ENCODE measurements around the gene KCND2.
A peak's percentile ranks its signal among the peaks of the same experiment; 100 is the strongest.

KCND2 gene

GRCh38 chr7:120709252-120709971 is 436.4 kb downstream of the KCND2 start:
- no peak for TF ChIP-seq CTCF (IDR thresholded peaks at IDR 0.05; ENCODE audit: low read length, missing control alignments)
- no peak overlapping the region for H3K4me3 ChIP-seq (replicated peaks; ENCODE audit: low read depth, low read length)
- DNase-seq (ENCODE audit: low read depth) = no peak

DNA sequence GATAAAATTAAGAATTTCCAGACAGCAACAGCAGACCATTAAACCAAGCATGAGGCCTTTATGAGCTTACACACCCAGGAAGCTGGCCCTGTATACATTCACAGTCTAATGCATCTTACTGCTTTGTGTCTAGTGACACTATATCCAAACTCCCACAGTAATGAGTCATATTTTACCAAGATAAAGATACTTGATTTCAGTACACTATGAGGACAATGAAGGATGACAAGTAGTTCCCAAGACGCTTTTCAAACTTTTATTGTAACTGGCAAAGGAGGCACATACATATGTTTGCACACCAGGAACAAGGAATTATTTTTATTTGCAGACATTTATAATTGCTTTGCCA is 437.0 kb downstream of the KCND2 start:
- no peak for TF ChIP-seq CTCF (IDR thresholded peaks at IDR 0.05; ENCODE audit: low read length, missing control alignments)
- DNase-seq (ENCODE audit: low read depth) = peak; percentile 26
- no peak overlapping the region for H3K4me3 ChIP-seq (replicated peaks; ENCODE audit: low read depth, low read length)

DNA sequence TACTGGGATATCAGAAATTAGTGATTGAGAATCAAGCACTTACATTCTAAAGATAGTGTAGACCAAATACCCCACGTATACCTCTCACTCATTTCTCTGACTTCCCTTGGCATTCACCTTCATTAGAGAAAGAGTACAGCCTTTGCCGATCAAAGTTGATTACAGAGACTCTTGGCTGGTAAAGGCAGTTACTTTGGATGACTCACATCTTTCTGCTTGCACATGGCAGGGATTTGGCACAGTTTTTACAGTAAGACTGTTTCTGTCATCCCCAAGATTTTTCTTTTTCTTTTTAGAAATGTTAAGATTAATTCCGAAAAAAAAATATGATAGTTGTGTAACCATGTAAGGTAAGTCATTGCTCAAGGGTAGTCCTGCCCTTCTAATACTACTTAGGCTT is 442.0 kb downstream of the KCND2 start:
- H3K4me3 ChIP-seq (replicated peaks; ENCODE audit: low read depth, low read length) = no peak overlapping the region
- no peak for TF ChIP-seq CTCF (IDR thresholded peaks at IDR 0.05; ENCODE audit: low read length, missing control alignments)
- peak; percentile 24 for DNase-seq (ENCODE audit: low read depth)

- no peak overlapping the region for H3K4me3 ChIP-seq (replicated peaks; ENCODE audit: low read depth, low read length)
- TF ChIP-seq CTCF (IDR thresholded peaks at IDR 0.05; ENCODE audit: low read length, missing control alignments) = no peak
- no peak for DNase-seq (ENCODE audit: low read depth)
Measured at GRCh38 chr7:120716307-120716706, 443.3 kb downstream of the KCND2 start.

DNA sequence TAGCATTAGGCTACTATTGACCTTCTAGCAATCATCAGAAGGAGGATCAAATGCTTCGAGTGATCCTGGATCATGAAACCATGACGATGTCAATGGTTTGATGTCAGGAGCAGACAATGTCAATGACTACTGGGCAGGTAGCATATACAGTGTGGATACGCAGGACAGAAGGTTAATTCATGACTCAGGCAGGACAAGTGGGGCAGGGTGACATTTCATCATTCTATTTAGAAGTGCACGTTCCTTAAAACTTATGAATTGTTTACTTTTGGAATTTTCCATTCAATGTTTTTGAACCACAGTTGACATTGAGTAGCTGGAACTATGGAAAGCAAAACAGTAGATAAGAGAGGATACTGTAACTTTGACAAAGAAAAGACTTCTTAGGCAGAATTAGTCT is 444.2 kb downstream of the KCND2 start:
- no peak for DNase-seq (ENCODE audit: low read depth)
- no peak overlapping the region for H3K4me3 ChIP-seq (replicated peaks; ENCODE audit: low read depth, low read length)
- TF ChIP-seq CTCF (IDR thresholded peaks at IDR 0.05; ENCODE audit: low read length, missing control alignments) = no peak

- DNase-seq (ENCODE audit: low read depth) = no peak
- TF ChIP-seq CTCF (IDR thresholded peaks at IDR 0.05; ENCODE audit: low read length, missing control alignments) = no peak
- no peak overlapping the region for H3K4me3 ChIP-seq (replicated peaks; ENCODE audit: low read depth, low read length)
Measured at GRCh38 chr7:120718361-120718760, 445.4 kb downstream of the KCND2 start.

- no peak for DNase-seq (ENCODE audit: low read depth)
- TF ChIP-seq CTCF (IDR thresholded peaks at IDR 0.05; ENCODE audit: low read length, missing control alignments) = no peak
- H3K4me3 ChIP-seq (replicated peaks; ENCODE audit: low read depth, low read length) = no peak overlapping the region
Measured at GRCh38 chr7:120720317-120720716, 447.3 kb downstream of the KCND2 start.
